OCI-LY3 (cell line): Measurements from ENCODE around the gene PCSK6.

Experiments
- H2AFZ ChIP-seq: fragments of 200-600, 300-600 bp; shearing (Covaris generic); 2 replicates; pipeline ENCODE4 v1.6.0; 2014; ENCODE audit warnings: antibody characterized with exemption, low read depth, low read length
- H3K27ac ChIP-seq: fragments of 200-600, 300-600 bp; sonication (generic); 2 replicates; pipeline ENCODE4 v1.5.1; 2014; ENCODE audit warnings: mild to moderate bottlenecking, low read length, moderate library complexity, mixed read lengths
- H3K27me3 ChIP-seq: fragments of 200-600, 300-600 bp; sonication (generic); 2 replicates; pipeline ENCODE4 v1.6.1; 2014; ENCODE audit warnings: low read depth, low read length, mixed read lengths
- H3K36me3 ChIP-seq: fragments of 200-600, 300-600 bp; sonication (generic); replicated peaks from 2 replicates; pipeline ENCODE3; 2014; ENCODE audit warnings: low read depth, low read length, mixed read lengths
- H3K4me1 ChIP-seq: fragments of 300-600, 200-600 bp; sonication (generic); 2 replicates; pipeline ENCODE4 v1.6.1; 2014; ENCODE audit warnings: low read length, mixed read lengths
- H3K4me2 ChIP-seq: fragments of 200-600, 300-600 bp; sonication (generic); 2 replicates; pipeline ENCODE4 v1.6.1; 2014; ENCODE audit warnings: low read length, mixed read lengths
- H3K4me3 ChIP-seq: fragments of 300-600, 200-600 bp; sonication (generic); 2 replicates; pipeline ENCODE4 v1.5.1; 2014; ENCODE audit warnings: antibody characterized with exemption, mild to moderate bottlenecking, low read length, moderate library complexity
- H3K79me2 ChIP-seq: fragments of 300-600, 200-600 bp; shearing (Covaris generic); 2 replicates; pipeline ENCODE4 v1.6.1; 2014; ENCODE audit warnings: mild to moderate bottlenecking, low read length, mixed read lengths
- H3K9ac ChIP-seq: fragments of 300-600, 200-600 bp; shearing (Covaris generic); 2 replicates; pipeline ENCODE4 v1.6.0; 2014; ENCODE audit warnings: mild to moderate bottlenecking, low read length, moderate library complexity
- H3K9me3 ChIP-seq: fragments of 200-600, 300-600 bp; shearing (Covaris generic); 2 replicates; pipeline ENCODE4 v1.6.1; 2014; ENCODE audit warnings: low read length, mixed read lengths; ENCODE audit not compliant: insufficient read depth
- H4K20me1 ChIP-seq: fragments of 200-600, 300-600 bp; sonication (generic); 2 replicates; pipeline ENCODE4 v1.6.1; 2016; ENCODE audit warnings: low read length, mixed read lengths; ENCODE audit not compliant: insufficient read depth
- EZH2phosphoT487 ChIP-seq: fragments of 200-600 bp; shearing (Covaris generic); IDR thresholded peaks from 2 replicates; pipeline ENCODE4 v1.6.1; 2018; ENCODE audit warnings: antibody characterized with exemption, mixed run types, low read depth
- TF ChIP-seq, protein P1 (sequence below): fragments of 200-600, 300-600 bp; sonication (generic); IDR thresholded peaks from 2 replicates; pipeline ENCODE4 v1.5.1; 2014; ENCODE audit warnings: antibody characterized with exemption, low read length, low read depth

PCSK6 gene

DNA sequence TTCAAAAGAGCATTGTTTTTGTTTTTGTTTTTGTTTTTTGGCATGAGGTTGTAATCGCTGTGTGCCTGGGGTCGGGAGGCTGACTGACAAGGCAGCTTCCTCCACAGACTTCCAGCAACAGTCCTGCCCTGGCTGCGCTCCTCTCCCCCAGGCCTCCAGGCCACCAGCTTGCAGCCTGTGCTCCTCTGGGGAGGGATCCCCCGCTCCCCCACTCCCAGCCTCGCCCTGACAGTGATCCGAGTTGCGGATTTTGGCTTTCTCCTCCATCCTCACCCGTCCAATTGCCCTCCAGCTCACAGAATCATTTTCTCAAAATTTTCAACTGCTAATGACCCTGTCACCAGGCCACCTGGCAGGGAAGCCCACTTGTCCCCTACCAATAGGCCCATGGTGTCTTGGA lies 36.5 kb upstream of the PCSK6 start:
- Histone ChIP-seq H3K9me3 (no peaks in the 10 kb centered on the region), H2AFZ (no peak overlapping the region), H3K4me3 (no peak overlapping the region), H3K36me3 (no peaks in the 10 kb centered on the region), H3K27me3 (peaks cover 48% of the 10 kb centered on the region), H3K27ac (no peak overlapping the region), H3K9ac (no peak overlapping the region), H4K20me1 (no peaks in the 10 kb centered on the region), H3K4me2 (no peak overlapping the region), H3K4me1 (peaks cover 4% of the 10 kb centered on the region; the same call in 1 of the 2 replicates), H3K79me2 (no peaks in the 10 kb centered on the region)
- TF ChIP-seq, protein P1, sequence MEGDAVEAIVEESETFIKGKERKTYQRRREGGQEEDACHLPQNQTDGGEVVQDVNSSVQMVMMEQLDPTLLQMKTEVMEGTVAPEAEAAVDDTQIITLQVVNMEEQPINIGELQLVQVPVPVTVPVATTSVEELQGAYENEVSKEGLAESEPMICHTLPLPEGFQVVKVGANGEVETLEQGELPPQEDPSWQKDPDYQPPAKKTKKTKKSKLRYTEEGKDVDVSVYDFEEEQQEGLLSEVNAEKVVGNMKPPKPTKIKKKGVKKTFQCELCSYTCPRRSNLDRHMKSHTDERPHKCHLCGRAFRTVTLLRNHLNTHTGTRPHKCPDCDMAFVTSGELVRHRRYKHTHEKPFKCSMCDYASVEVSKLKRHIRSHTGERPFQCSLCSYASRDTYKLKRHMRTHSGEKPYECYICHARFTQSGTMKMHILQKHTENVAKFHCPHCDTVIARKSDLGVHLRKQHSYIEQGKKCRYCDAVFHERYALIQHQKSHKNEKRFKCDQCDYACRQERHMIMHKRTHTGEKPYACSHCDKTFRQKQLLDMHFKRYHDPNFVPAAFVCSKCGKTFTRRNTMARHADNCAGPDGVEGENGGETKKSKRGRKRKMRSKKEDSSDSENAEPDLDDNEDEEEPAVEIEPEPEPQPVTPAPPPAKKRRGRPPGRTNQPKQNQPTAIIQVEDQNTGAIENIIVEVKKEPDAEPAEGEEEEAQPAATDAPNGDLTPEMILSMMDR, result no peak
- TF ChIP-seq EZH2phosphoT487, result no peak

GRCh38 chr15:101525087-101525669 lies 35.7 kb upstream of the PCSK6 start:
- Histone ChIP-seq H3K9me3 (no peaks in the 10 kb centered on the region), H3K9ac (no peak overlapping the region), H3K36me3 (no peaks in the 10 kb centered on the region), H3K79me2 (no peaks in the 10 kb centered on the region), H4K20me1 (no peaks in the 10 kb centered on the region), H3K27ac (no peak overlapping the region), H3K4me1 (peaks cover 4% of the 10 kb centered on the region; the same call in 1 of the 2 replicates), H2AFZ (no peak overlapping the region), H3K4me3 (no peak overlapping the region), H3K27me3 (peaks cover 56% of the 10 kb centered on the region), H3K4me2 (no peak overlapping the region)
- no peak for TF ChIP-seq EZH2phosphoT487
- TF ChIP-seq, protein P1, result no peak

DNA sequence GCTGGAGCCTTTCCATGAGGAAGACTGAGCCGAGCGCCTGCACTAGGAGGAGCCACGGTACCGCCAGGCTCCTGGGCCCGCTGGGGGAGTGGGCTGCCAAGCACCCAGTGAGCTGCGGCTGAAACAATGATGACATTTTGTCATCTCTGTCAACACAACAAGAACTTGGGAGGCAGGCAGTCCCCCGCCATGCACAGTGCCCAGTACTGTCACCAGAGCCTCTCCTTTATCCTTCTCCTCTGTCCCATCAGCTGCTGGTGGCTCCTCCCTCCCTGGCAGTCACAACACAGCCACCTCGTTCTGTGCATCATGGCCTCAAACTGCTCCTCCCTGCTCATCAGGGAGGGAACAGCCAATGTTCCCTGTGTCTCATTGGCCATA lies 34.0 kb upstream of the PCSK6 start:
- no peak overlapping the region for H3K4me3 ChIP-seq
- H4K20me1 ChIP-seq, result no peaks in the 10 kb centered on the region
- H3K4me1 ChIP-seq, result peaks cover 4% of the 10 kb centered on the region; the same call in 1 of the 2 replicates
- no peaks in the 10 kb centered on the region for H3K9me3 ChIP-seq
- no peaks in the 10 kb centered on the region for H3K36me3 ChIP-seq
- H3K79me2 ChIP-seq, result no peaks in the 10 kb centered on the region
- TF ChIP-seq, protein P1, result no peak
- no peak for TF ChIP-seq EZH2phosphoT487
- H3K27ac ChIP-seq, result no peak overlapping the region
- H3K27me3 ChIP-seq, result peaks cover 60% of the 10 kb centered on the region
- no peak overlapping the region for H2AFZ ChIP-seq
- no peak overlapping the region for H3K9ac ChIP-seq
- no peak overlapping the region for H3K4me2 ChIP-seq

DNA sequence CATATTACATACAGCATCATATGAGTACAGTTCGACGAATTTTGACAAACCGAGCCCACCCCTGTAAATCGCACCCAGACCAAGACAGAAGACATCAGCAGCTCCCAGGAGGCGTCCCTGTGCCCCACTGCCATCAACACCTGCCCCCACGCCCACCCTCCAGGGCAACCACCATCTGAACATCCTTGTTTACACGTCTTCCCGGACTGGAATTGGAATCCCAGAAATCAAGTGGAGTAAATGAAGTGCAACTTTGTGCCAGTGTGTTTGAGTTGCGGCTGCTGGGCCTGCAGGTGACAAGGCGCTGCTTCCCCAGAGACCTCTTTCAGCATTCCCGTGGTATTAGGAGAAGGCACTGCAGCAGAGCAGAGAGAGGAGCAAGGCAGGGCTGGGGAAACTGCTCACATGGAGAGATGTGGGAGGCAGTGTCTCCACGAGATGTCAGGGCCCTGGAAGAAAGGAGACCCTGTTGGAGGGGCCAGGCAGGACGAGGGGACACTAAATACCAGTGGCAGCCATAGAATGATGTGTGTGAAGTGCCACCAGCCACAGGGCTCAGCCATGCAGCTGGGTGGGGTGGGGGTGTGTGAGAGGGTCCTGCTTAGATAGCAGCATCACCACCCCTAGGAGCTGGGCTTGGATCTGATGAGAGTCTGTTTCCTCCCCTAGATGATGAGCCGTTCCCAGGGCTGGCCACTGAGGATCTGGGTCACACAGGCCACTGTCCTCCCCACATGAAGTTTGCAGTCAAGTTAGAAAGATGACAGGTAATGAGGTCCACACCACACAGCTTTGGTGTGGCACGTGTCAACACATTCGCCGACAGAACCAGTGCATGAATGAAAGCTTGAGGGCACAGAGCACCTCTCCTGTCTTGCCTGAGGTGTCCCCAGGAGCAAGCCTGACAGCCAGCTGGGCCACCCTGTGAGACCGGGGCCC lies 33.4 kb upstream of the PCSK6 start:
- Histone ChIP-seq H3K4me3 (no peak overlapping the region), H3K9ac (no peak overlapping the region), H2AFZ (no peak overlapping the region), H3K27ac (no peak overlapping the region), H3K4me1 (0 out of 2 replicates have a peak, but pooled peaks cover 4% of the 10 kb centered on the region), H3K9me3 (no peaks in the 10 kb centered on the region), H3K4me2 (no peak overlapping the region), H3K27me3 (peaks cover 53% of the 10 kb centered on the region), H3K79me2 (no peaks in the 10 kb centered on the region), H4K20me1 (no peaks in the 10 kb centered on the region), H3K36me3 (no peaks in the 10 kb centered on the region)
- no peak for TF ChIP-seq EZH2phosphoT487
- TF ChIP-seq, protein P1, result no peak
